HepG2 (cell line): ENCODE measurements around the gene SIGMAR1. TPM values are rescaled to one million over a fixed set of nuclear protein-coding genes. Genes with fewer than 3 reads are reported as not detected.

Experiments used
- ATAC-seq: fragments of 200-7000 bp; cut with Tn5 transposase; 3 replicates; pipeline ENCODE4 v1.9.1; 2020; ENCODE audit warnings: mild to moderate bottlenecking, moderate library complexity
- BruUV-seq: library from RNA; stranded (reverse); fragments of 400-500 nt; replicated peaks from 2 replicates; lab custom pipeline; 2021; lab: Mats Ljungman, UMichigan
- CTCF ChIA-PET: fragments of 300-600 bp; formaldehyde crosslinking; extraction: SDS; loops from one replicate; lab custom pipeline; 2021; ENCODE audit warnings: low total read pairs, inconsistent platforms, low intra/inter-chr PET ratio; lab: Yijun Ruan, JAX
- POLR2A ChIA-PET: fragments of 350-600 bp; sonication (Branson Sonifier 250); formaldehyde crosslinking; loops from one replicate; lab custom pipeline; 2020; ENCODE audit warnings: antibody characterized with exemption, inconsistent platforms; lab: Yijun Ruan, JAX
- DNase-seq: peaks from one replicate; pipeline ENCODE4 v3.0.0-alpha.2; 2015; ENCODE audit warnings: low spot score
- FAIRE-seq: peaks from 3 replicates; lab custom pipeline; 2011; peaks lifted over from hg19 to GRCh38; lab: Jason Lieb, UNC
- H2AFZ ChIP-seq: one replicate; pipeline ENCODE4 v1.6.1; 2011; ENCODE audit warnings: low read length, inconsistent platforms
- H3K27ac ChIP-seq: fragments of 300-600 bp; 3 replicates; pipeline ENCODE4 v1.8.0; 2011; ENCODE audit warnings: mixed run types, mild to moderate bottlenecking, mixed read lengths, low read length, inconsistent platforms; ENCODE audit not compliant: insufficient read depth; ENCODE audit errors: extremely low read length
- H3K27me3 ChIP-seq, 2 experiments: fragments of 200-600 bp in 1 of 2; 2 replicates in 1 of 2; 3 replicates in 1 of 2; pipeline versions ENCODE4 v1.6.0 to v1.8.0; 2011; ENCODE audit warnings: low read length in 2 of 2, mild to moderate bottlenecking in 2 of 2, moderate library complexity in 2 of 2, inconsistent platforms in 1 of 2; ENCODE audit not compliant: insufficient read depth in 2 of 2, control insufficient read depth in 1 of 2
- H3K36me3 ChIP-seq, 2 experiments: fragments of 200-600 bp in 1 of 2; replicated peaks in 1 of 2; 2 replicates in 1 of 2; 3 replicates in 1 of 2; pipeline versions ENCODE4 v1.5.1 to v1.8.0; 2011; ENCODE audit warnings: low read length in 2 of 2, inconsistent platforms in 1 of 2; ENCODE audit not compliant: insufficient read depth in 2 of 2, control insufficient read depth in 1 of 2
- H3K4me1 ChIP-seq: 2 replicates; pipeline ENCODE4 v1.5.1; 2012; ENCODE audit warnings: low read length, inconsistent platforms; ENCODE audit not compliant: insufficient read depth
- H3K4me2 ChIP-seq: 2 replicates; pipeline ENCODE4 v1.6.0; 2011; ENCODE audit warnings: low read depth, low read length, inconsistent platforms
- H3K4me3 ChIP-seq, 3 experiments: fragments of 200-600 bp in 1 of 3; sonication (generic), shearing (Covaris generic) in 1 of 3; replicated peaks in 1 of 3; 2 replicates each; pipeline ENCODE4 v1.5.1; 2011 to 2016; ENCODE audit warnings: low read length in 3 of 3, inconsistent platforms in 2 of 3, low read depth in 2 of 3, mild to moderate bottlenecking in 2 of 3, control low read depth in 1 of 3, mixed read lengths in 1 of 3; ENCODE audit not compliant: insufficient read depth in 1 of 3
- H3K79me2 ChIP-seq: one replicate; pipeline ENCODE4 v1.6.1; 2011; ENCODE audit warnings: low read length, inconsistent platforms; ENCODE audit not compliant: insufficient read depth
- H3K9ac ChIP-seq: 2 replicates; pipeline ENCODE4 v1.6.0; 2011; ENCODE audit warnings: mild to moderate bottlenecking, low read depth, low read length, inconsistent platforms; ENCODE audit not compliant: insufficient read depth
- H3K9me3 ChIP-seq: 2 replicates; pipeline ENCODE4 v1.5.1; 2012; ENCODE audit warnings: mild to moderate bottlenecking, low read length
- H4K20me1 ChIP-seq: 2 replicates; pipeline ENCODE4 v1.6.0; 2011; ENCODE audit warnings: inconsistent platforms, mild to moderate bottlenecking, low read length, moderate library complexity; ENCODE audit not compliant: insufficient read depth
- EEA1 ChIP-seq: sonication (generic); formaldehyde crosslinking; IDR thresholded peaks from 2 replicates; pipeline ENCODE4 v1.5.1; 2020; ENCODE audit warnings: mild to moderate bottlenecking, missing genetic modification reagents, borderline replicate concordance
- IRX3 ChIP-seq: sonication (generic); formaldehyde crosslinking; IDR thresholded peaks from 2 replicates; pipeline ENCODE4 v1.8.1; 2023; ENCODE audit warnings: mild to moderate bottlenecking, low read depth, missing genetic modification reagents, borderline replicate concordance
- MAFG ChIP-seq: sonication (generic); formaldehyde crosslinking; IDR thresholded peaks from 2 replicates; pipeline ENCODE4 v1.5.1; 2020; ENCODE audit warnings: mild to moderate bottlenecking, missing genetic modification reagents
- ZIK1 ChIP-seq: sonication (generic); formaldehyde crosslinking; IDR thresholded peaks from 2 replicates; pipeline ENCODE4 v1.5.0; 2020; ENCODE audit warnings: mild to moderate bottlenecking, low read depth, missing genetic modification reagents, borderline replicate concordance
- ZNF703 ChIP-seq: sonication (generic); formaldehyde crosslinking; IDR thresholded peaks from 2 replicates; pipeline ENCODE4 v1.5.1; 2020; ENCODE audit warnings: missing genetic modification reagents, mild to moderate bottlenecking, moderate library complexity, borderline replicate concordance
- ZZZ3 ChIP-seq: sonication (generic); formaldehyde crosslinking; IDR thresholded peaks from 2 replicates; pipeline ENCODE4 v1.4.0; 2020; ENCODE audit warnings: missing genetic modification reagents, mild to moderate bottlenecking, borderline replicate concordance
- WGBS: methylation state at CpG from one replicate; pipeline ENCODE4 v1.1.6; 2017; ENCODE audit warnings: low lambda C conversion rate; 5-methylcytosine and 5-hydroxymethylcytosine counted together
- in situ Hi-C: cut with HindIII; loops from 2 replicates; pipeline ENCODE4 v1.10.0; 2017; ENCODE audit warnings: low pct_unique_long_range_greater_than_20kb; ENCODE audit not compliant: extremely low pct_ligation_motif_present
- intact Hi-C: fragments of 100-400 bp; cut with micrococcal nuclease; formaldehyde crosslinking; loops from one replicate; pipeline ENCODE4 v1.10.0; 2022; ENCODE audit not compliant: unreplicated experiment
- polyA plus RNA-seq, 8 experiments: library from polyadenylated mRNA; depleted of rRNA in 3 of 8; stranded (reverse) in 7 of 8; unstranded in 1 of 8; fragments of >200 nt; fragmentation: Illumina TruSeq in 4 of 8; extraction: Trizol in 4 of 8; gene quantifications; 2 replicates each; pipeline versions ENCODE4 v1.2.1 to v1.2.3, GENCODE V29; 2011 to 2016; ENCODE audit warnings: low read depth in 4 of 8, missing spikeins in 1 of 8, mixed read lengths in 1 of 8; ENCODE audit not compliant: insufficient read depth in 1 of 8
- total RNA-seq, 5 experiments: library from RNA; depleted of rRNA; stranded (reverse); fragments of >200 nt; fragmentation: Illumina TruSeq; extraction: Trizol; gene quantifications; 2 replicates each; pipeline ENCODE4 v1.2.3, GENCODE V29; 2016; ENCODE audit warnings: low read depth in 1 of 5
- TF ChIP-seq, protein P1 (sequence below): sonication (generic); formaldehyde crosslinking; IDR thresholded peaks from 2 replicates; pipeline ENCODE4 v1.4.0; 2020; ENCODE audit warnings: mild to moderate bottlenecking, missing genetic modification reagents
- TF ChIP-seq, protein P2 (sequence below): sonication (generic); formaldehyde crosslinking; IDR thresholded peaks from 2 replicates; pipeline ENCODE4 v1.8.0; 2022; ENCODE audit warnings: missing genetic modification reagents, mild to moderate bottlenecking, moderate library complexity, borderline replicate concordance
- TF ChIP-seq, protein P3 (sequence below): sonication (generic); formaldehyde crosslinking; IDR thresholded peaks from 2 replicates; pipeline ENCODE4 v1.8.0; 2022; ENCODE audit warnings: mild to moderate bottlenecking, missing genetic modification reagents, borderline replicate concordance
- TF ChIP-seq, protein P4 (sequence below), 2 experiments: fragments of 450-650 bp in 1 of 2; sonication (generic) in 1 of 2; formaldehyde crosslinking in 1 of 2; IDR thresholded peaks; 2 replicates each; pipeline versions ENCODE4 v1.6.1 to v1.8.0; 2016 to 2022; ENCODE audit warnings: antibody characterized with exemption in 1 of 2, mild to moderate bottlenecking in 1 of 2, missing genetic modification reagents in 1 of 2

The SIGMAR1 gene
- total and polyA plus RNA-seq, 2 of the 13 experiments (the other 11 are each of a cell fraction or from before 2014, with no cell fraction given): 38.9 to 60.8 TPM

DNA sequence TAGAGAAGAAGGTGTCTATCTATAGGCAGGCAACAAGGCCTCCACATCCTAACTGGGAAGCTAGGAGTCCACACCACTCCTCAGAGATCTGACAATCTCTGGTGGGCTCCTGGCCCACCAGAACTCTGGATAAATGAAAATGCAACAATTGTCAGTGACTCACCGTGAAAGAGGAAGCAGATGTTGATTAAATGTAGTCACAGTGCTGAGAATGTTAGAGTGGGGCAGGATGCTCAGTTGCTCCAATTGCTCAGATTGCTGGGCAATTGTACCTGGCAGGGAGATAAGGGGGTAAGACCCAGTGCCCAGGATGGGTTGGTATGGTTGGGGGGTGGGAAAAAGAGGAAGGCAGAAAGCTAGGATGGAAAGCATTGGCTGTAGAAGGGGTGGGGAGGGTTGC lies 49.1 kb upstream of the SIGMAR1 start:
- no peaks in the 10 kb centered on the region for H3K79me2 ChIP-seq
- CTCF ChIA-PET: no interaction called here
- no TSS peak for BruUV-seq
- in situ Hi-C loops: no loop called here
- H3K4me2 ChIP-seq: no peak overlapping the region
- FAIRE-seq: no peak
- no peak for DNase-seq
- H2AFZ ChIP-seq: no peak overlapping the region
- H3K9ac ChIP-seq: no peak overlapping the region
- ATAC-seq: no peak
- H3K36me3 ChIP-seq: no peaks in the 10 kb centered on the region
- no peak overlapping the region for H3K27ac ChIP-seq
- no peaks in the 10 kb centered on the region for H4K20me1 ChIP-seq
- no peaks in the 10 kb centered on the region for H3K9me3 ChIP-seq
- 93% methylated on average over 1 of the region's 1 CpG for WGBS
- peaks cover 56% of the 10 kb centered on the region for H3K4me1 ChIP-seq
- no peaks in the 10 kb centered on the region for H3K27me3 ChIP-seq
- H3K4me3 ChIP-seq: no peak overlapping the region
- POLR2A ChIA-PET: no interaction called here
- intact Hi-C loops: no loop called here
- TF ChIP-seq ZIK1 (CRISPR knock-in tag): no peak
- TF ChIP-seq, protein P1, sequence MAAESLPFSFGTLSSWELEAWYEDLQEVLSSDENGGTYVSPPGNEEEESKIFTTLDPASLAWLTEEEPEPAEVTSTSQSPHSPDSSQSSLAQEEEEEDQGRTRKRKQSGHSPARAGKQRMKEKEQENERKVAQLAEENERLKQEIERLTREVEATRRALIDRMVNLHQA (CRISPR knock-in tag): no peak
- TF ChIP-seq, protein P2, sequence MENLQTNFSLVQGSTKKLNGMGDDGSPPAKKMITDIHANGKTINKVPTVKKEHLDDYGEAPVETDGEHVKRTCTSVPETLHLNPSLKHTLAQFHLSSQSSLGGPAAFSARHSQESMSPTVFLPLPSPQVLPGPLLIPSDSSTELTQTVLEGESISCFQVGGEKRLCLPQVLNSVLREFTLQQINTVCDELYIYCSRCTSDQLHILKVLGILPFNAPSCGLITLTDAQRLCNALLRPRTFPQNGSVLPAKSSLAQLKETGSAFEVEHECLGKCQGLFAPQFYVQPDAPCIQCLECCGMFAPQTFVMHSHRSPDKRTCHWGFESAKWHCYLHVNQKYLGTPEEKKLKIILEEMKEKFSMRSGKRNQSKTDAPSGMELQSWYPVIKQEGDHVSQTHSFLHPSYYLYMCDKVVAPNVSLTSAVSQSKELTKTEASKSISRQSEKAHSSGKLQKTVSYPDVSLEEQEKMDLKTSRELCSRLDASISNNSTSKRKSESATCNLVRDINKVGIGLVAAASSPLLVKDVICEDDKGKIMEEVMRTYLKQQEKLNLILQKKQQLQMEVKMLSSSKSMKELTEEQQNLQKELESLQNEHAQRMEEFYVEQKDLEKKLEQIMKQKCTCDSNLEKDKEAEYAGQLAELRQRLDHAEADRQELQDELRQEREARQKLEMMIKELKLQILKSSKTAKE (CRISPR knock-in tag): no peak
- no peak for TF ChIP-seq ZNF703 (CRISPR knock-in tag)
- no peak for TF ChIP-seq MAFG (CRISPR knock-in tag)
- TF ChIP-seq, protein P3, sequence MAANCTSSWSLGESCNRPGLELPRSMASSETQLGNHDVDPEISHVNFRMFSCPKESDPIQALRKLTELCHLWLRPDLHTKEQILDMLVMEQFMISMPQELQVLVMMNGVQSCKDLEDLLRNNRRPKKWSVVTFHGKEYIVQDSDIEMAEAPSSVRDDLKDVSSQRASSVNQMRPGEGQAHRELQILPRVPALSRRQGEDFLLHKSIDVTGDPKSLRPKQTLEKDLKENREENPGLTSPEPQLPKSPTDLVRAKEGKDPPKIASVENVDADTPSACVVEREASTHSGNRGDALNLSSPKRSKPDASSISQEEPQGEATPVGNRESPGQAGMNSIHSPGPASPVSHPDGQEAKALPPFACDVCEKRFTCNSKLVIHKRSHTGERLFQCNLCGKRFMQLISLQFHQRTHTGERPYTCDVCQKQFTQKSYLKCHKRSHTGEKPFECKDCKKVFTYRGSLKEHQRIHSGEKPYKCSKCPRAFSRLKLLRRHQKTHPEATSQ (CRISPR knock-in tag): no peak
- no peak for TF ChIP-seq IRX3 (CRISPR knock-in tag)
- no peak for TF ChIP-seq ZZZ3 (CRISPR knock-in tag)
- no peak for TF ChIP-seq EEA1 (CRISPR knock-in tag)
- TF ChIP-seq, protein P4, sequence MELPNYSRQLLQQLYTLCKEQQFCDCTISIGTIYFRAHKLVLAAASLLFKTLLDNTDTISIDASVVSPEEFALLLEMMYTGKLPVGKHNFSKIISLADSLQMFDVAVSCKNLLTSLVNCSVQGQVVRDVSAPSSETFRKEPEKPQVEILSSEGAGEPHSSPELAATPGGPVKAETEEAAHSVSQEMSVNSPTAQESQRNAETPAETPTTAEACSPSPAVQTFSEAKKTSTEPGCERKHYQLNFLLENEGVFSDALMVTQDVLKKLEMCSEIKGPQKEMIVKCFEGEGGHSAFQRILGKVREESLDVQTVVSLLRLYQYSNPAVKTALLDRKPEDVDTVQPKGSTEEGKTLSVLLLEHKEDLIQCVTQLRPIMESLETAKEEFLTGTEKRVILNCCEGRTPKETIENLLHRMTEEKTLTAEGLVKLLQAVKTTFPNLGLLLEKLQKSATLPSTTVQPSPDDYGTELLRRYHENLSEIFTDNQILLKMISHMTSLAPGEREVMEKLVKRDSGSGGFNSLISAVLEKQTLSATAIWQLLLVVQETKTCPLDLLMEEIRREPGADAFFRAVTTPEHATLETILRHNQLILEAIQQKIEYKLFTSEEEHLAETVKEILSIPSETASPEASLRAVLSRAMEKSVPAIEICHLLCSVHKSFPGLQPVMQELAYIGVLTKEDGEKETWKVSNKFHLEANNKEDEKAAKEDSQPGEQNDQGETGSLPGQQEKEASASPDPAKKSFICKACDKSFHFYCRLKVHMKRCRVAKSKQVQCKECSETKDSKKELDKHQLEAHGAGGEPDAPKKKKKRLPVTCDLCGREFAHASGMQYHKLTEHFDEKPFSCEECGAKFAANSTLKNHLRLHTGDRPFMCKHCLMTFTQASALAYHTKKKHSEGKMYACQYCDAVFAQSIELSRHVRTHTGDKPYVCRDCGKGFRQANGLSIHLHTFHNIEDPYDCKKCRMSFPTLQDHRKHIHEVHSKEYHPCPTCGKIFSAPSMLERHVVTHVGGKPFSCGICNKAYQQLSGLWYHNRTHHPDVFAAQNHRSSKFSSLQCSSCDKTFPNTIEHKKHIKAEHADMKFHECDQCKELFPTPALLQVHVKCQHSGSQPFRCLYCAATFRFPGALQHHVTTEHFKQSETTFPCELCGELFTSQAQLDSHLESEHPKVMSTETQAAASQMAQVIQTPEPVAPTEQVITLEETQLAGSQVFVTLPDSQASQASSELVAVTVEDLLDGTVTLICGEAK (IDR thresholded peaks at IDR 0.05): no peak
- TF ChIP-seq, protein P4 (CRISPR knock-in tag; IDR thresholded peaks at IDR 0.05): no peak
